ENCODE data around the gene SYCE1L.
"Not testable (repeated sequence)": the region's sequence is repeated elsewhere in the genome, so short reads cannot be mapped to it uniquely, and the experiment has no call there.

SYCE1L gene

GRCh38 chr16:77199211-77199610, at the start of gene SYCE1L:
Gene SYCE1L, plus strand, starts transcription at chr16:77199408. Its CDS starts 44 bp downstream, at chr16:77199452.
- no peak within 1 kb of the TSS for H3K4me3 ChIP-seq
- H3K36me3 ChIP-seq, result peaks cover 70% of the 10 kb centered on the region
- H4K20me1 ChIP-seq, result peaks cover 36% of the 10 kb centered on the region
- no peaks in the 10 kb centered on the region for H3K27me3 ChIP-seq
- no peak for TF ChIP-seq Cebpa-rat (IDR thresholded peaks at IDR 0.05)
- no peaks in the 10 kb centered on the region for H3K9me3 ChIP-seq
- H3K27ac ChIP-seq, result no peak within 1 kb of the TSS
- no peaks in the 10 kb centered on the region for H3K4me1 ChIP-seq
- H3K9ac ChIP-seq, result no peak within 1 kb of the TSS
- H3K4me2 ChIP-seq, result no peak within 1 kb of the TSS

DNA sequence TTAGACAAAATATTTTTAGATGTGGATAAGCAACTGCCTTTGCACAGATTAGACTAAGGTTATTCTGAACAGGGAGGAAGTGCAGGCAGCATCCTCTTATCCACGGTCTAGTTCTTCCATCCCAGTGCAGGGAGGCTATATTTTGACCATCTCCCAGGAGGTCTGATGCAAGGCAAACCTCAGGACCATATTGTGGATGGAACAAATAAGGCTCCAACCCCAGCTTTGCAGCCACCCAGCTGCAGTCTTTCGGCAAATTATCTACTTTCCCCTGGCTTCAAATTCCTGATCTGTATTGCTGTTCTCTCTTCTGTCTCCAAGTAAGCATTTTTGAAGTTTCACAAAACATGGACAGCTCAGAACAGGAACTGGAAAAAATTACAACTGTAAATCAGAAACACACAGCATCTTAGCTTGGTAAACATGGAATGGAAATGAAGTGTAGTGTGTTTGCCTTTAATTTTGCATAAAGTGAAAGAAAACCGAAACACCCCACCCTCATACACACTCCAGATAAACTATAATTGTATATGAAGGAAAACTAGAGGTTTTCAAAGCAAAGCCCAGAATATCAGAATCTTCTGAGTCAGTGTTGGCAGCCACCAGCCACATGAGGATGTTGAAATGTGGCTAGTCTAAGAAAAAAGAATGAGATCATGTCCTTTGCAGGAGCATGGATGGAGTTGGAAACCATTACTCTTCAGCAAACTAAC, 41.7 kb upstream of the SYCE1L start:
- H3K4me3 ChIP-seq, result no peak overlapping the region
- H3K9ac ChIP-seq, result no peak overlapping the region
- no peak overlapping the region for H3K4me2 ChIP-seq
- H3K9me3 ChIP-seq, result no peaks in the 10 kb centered on the region
- peaks cover 10% of the 10 kb centered on the region; the same call in 1 of the 2 replicates for H3K4me1 ChIP-seq
- H3K27me3 ChIP-seq, result no peaks in the 10 kb centered on the region
- no peaks in the 10 kb centered on the region for H3K36me3 ChIP-seq
- H4K20me1 ChIP-seq, result no peaks in the 10 kb centered on the region
- H3K27ac ChIP-seq, result no peak overlapping the region
- TF ChIP-seq Cebpa-rat (IDR thresholded peaks at IDR 0.05), result no peak

DNA sequence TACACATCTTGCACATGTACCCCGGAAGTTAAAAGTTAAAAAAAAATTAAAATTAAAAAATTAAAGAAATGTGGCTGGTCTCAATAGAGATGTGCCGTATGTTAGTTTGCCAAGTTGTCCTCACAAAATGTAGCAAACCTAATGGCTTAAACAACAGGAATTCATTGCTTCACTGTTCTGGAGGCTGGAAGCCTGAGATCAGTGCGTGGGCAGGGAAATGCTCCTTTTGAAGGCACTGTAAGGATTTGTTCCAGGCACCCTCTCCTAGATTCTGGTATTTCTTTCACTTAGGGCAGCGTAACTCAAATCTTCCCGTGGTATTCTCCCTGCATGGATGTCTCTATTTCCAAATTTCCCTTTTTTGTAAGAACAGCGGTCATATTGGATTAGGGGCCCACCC, 40.9 kb upstream of the SYCE1L start:
- Histone ChIP-seq H3K4me2 (no peak overlapping the region), H3K27ac (no peak overlapping the region), H3K9ac (no peak overlapping the region), H3K9me3 (no peaks in the 10 kb centered on the region), H3K27me3 (no peaks in the 10 kb centered on the region), H4K20me1 (no peaks in the 10 kb centered on the region), H3K36me3 (no peaks in the 10 kb centered on the region), H3K4me3 (no peak overlapping the region), H3K4me1 (peaks cover 10% of the 10 kb centered on the region; the same call in 1 of the 2 replicates)
- TF ChIP-seq Cebpa-rat (IDR thresholded peaks at IDR 0.05), result no peak

GRCh38 chr16:77165006-77165405, 34.2 kb upstream of the SYCE1L start:
- Histone ChIP-seq H3K9ac (no peak overlapping the region), H3K4me2 (no peak overlapping the region), H4K20me1 (no peaks in the 10 kb centered on the region), H3K27me3 (no peaks in the 10 kb centered on the region), H3K4me1 (no peaks in the 10 kb centered on the region), H3K4me3 (no peak overlapping the region), H3K9me3 (no peaks in the 10 kb centered on the region), H3K27ac (no peak overlapping the region), H3K36me3 (no peaks in the 10 kb centered on the region)
- TF ChIP-seq Cebpa-rat (IDR thresholded peaks at IDR 0.05), result no peak

GRCh38 chr16:77165536-77166236, 33.5 kb upstream of the SYCE1L start:
- H3K27me3 ChIP-seq, H3K9me3 ChIP-seq, H4K20me1 ChIP-seq, H3K36me3 ChIP-seq, H3K9ac ChIP-seq, H3K27ac ChIP-seq, H3K4me2 ChIP-seq, H3K4me1 ChIP-seq, H3K4me3 ChIP-seq: not testable (repeated sequence)

GRCh38 chr16:77166726-77167125, 32.5 kb upstream of the SYCE1L start:
- Histone ChIP-seq H3K9ac (no peak overlapping the region), H3K27ac (no peak overlapping the region), H4K20me1 (no peaks in the 10 kb centered on the region), H3K36me3 (no peaks in the 10 kb centered on the region), H3K9me3 (no peaks in the 10 kb centered on the region), H3K27me3 (no peaks in the 10 kb centered on the region), H3K4me3 (no peak overlapping the region), H3K4me1 (no peaks in the 10 kb centered on the region), H3K4me2 (no peak overlapping the region)
- TF ChIP-seq Cebpa-rat (IDR thresholded peaks at IDR 0.05), result no peak

GRCh38 chr16:77168901-77169300, 30.3 kb upstream of the SYCE1L start:
- Histone ChIP-seq H3K27ac (no peak overlapping the region), H3K4me3 (no peak overlapping the region), H4K20me1 (no peaks in the 10 kb centered on the region), H3K27me3 (no peaks in the 10 kb centered on the region), H3K36me3 (no peaks in the 10 kb centered on the region), H3K9ac (no peak overlapping the region), H3K9me3 (no peaks in the 10 kb centered on the region), H3K4me1 (no peaks in the 10 kb centered on the region), H3K4me2 (no peak overlapping the region)
- no peak for TF ChIP-seq Cebpa-rat (IDR thresholded peaks at IDR 0.05)

DNA sequence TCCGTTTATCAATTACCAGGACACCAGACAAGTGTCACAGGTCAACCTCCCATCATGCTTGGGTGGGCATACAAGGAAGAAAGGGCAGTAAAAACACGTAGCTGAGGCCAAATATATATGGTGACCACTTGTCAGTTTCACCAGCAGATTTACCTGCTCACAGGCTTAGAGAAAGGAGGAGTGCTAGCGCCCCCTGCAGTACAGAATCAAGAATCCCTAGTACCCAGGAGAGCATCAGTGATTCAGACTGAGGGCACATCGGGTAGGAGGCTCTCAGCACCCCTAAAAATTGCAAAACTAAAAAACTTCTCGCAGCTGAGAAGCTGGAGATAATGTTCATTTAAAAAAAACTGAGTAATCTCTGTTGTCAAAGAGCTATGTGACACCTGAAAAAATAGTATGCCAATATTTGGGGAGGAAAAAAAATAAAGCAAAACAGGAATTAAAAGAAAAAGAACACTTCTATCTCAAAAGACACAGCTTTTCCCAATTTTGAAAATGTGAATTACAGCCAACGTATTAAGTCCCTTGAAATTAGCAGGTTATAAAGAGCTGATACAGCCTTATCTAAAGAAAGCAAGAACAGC, 29.5 kb upstream of the SYCE1L start:
- H3K36me3 ChIP-seq, result no peaks in the 10 kb centered on the region
- no peaks in the 10 kb centered on the region for H3K27me3 ChIP-seq
- no peak overlapping the region for H3K4me3 ChIP-seq
- H3K27ac ChIP-seq, result no peak overlapping the region
- no peak for TF ChIP-seq Cebpa-rat (IDR thresholded peaks at IDR 0.05)
- H3K4me2 ChIP-seq, result no peak overlapping the region
- no peaks in the 10 kb centered on the region for H4K20me1 ChIP-seq
- no peaks in the 10 kb centered on the region for H3K9me3 ChIP-seq
- no peak overlapping the region for H3K9ac ChIP-seq
- H3K4me1 ChIP-seq, result no peaks in the 10 kb centered on the region

GRCh38 chr16:77170805-77171204, 28.4 kb upstream of the SYCE1L start:
- Histone ChIP-seq H3K9ac (no peak overlapping the region), H3K9me3 (no peaks in the 10 kb centered on the region), H3K4me2 (no peak overlapping the region), H3K36me3 (no peaks in the 10 kb centered on the region), H3K4me3 (no peak overlapping the region), H4K20me1 (no peaks in the 10 kb centered on the region), H3K27ac (no peak overlapping the region), H3K4me1 (no peaks in the 10 kb centered on the region), H3K27me3 (no peaks in the 10 kb centered on the region)
- no peak for TF ChIP-seq Cebpa-rat (IDR thresholded peaks at IDR 0.05)
